GM12892 (cell line): ENCODE measurements around the gene SMAD6.

Experiments used
- POLR2A ChIP-seq: IDR thresholded peaks from 2 replicates; pipeline ENCODE4 v1.6.1; 2011; ENCODE audit warnings: low read depth, low read length, control low read depth
- POLR2AphosphoS5 ChIP-seq: IDR thresholded peaks from 2 replicates; pipeline ENCODE4 v1.6.1; 2011; ENCODE audit warnings: low read depth, low read length, control low read depth
- TAF1 ChIP-seq: IDR thresholded peaks from 2 replicates; pipeline ENCODE4 v1.6.1; 2011; ENCODE audit warnings: low read depth, mild to moderate bottlenecking, control low read depth, low read length, borderline replicate concordance

DNA sequence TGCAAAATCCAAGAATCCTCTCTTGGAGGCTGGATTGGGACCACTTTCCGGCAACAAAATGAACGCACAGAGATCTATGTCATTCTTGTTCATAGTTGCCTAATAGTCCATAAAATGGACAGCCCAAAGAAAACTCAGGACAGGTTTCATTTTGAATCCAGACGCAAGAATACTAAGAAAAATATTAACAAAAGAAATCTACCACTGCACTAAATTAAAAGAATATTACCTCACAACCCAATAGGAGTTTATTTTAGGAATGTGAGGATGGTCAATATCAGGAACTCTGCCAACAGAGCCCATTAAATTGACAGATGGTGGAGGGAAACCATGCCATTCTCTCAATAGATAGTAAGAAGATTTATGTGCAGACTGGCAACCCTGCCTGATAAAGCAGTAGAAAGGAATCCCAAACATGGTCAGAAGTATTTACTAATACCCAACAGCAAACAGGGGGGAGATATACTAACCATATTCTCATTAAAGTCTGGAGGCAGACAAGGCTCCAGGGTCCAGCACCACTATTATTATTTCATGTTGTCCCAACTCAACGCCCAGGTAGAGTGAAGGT, 127.6 kb downstream of the SMAD6 start:
- TF ChIP-seq POLR2AphosphoS5, result no peak
- no peak for TF ChIP-seq POLR2A
- TF ChIP-seq TAF1, result no peak
